Femur (tissue), 1 donor: ENCODE data around the gene HOXC12.

Source experiments
- DNase-seq: peaks from one replicate; pipeline ENCODE4 v3.0.0-alpha.2; 2017

HOXC12 gene

DNA sequence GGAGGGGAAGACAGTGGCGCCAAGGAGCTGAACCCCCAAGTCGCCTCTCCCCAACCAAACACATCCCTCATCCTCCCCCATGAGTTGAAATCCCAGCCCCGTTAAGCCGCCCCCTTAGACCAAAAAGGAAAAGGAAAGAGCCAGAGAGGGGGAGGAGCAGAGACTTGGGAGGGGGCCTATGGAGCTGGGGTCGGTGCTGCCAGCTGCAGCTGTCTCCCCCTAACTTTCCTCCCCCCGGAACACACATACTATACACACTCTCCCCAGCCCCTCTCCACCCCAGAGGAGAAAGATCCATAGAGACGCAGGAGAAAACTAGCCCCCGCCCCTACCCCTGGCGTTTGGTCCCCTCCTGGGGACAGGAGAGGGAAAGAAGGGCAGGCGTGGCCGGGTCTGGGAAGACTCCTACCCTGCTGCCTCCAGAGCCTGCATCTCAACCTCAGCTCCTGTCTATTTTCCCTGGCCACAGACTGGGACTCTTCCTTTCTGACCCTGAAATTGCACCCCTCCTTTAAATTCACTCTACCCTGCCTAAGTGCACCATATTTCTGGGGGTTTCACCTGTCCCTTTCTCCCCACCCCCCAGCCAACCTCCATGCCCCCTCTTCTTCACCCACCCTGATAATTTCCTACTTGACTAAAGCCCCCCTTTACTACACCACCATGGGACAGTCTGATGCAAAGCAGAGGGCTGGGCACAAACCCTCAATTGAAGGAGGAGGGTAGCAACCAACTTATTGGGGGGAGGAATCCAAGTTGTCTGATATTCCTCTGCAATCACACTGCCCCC lies 43.6 kb downstream of the HOXC12 start:
- peak; percentile 60 for DNase-seq

DNA sequence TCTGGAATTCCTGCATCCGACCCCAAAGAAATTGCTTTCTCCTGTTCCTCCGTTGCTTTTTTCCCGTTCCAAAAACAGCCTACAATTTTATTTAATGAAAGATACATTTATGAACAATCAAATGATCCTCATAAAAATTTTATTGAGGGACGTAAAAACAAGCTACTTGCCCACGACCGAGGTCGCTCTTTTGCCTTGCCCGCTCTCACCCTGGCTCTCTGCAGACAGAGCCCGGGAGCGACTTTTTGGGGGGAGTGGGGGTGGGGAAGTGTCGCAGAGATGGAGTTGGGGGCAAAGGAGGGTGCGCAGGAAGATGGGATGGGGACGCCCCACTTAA lies 44.2 kb downstream of the HOXC12 start:
- no peak for DNase-seq

GRCh38 chr12:53999559-54000115 lies 44.9 kb downstream of the HOXC12 start:
- peak; percentile 88 for DNase-seq

DNA sequence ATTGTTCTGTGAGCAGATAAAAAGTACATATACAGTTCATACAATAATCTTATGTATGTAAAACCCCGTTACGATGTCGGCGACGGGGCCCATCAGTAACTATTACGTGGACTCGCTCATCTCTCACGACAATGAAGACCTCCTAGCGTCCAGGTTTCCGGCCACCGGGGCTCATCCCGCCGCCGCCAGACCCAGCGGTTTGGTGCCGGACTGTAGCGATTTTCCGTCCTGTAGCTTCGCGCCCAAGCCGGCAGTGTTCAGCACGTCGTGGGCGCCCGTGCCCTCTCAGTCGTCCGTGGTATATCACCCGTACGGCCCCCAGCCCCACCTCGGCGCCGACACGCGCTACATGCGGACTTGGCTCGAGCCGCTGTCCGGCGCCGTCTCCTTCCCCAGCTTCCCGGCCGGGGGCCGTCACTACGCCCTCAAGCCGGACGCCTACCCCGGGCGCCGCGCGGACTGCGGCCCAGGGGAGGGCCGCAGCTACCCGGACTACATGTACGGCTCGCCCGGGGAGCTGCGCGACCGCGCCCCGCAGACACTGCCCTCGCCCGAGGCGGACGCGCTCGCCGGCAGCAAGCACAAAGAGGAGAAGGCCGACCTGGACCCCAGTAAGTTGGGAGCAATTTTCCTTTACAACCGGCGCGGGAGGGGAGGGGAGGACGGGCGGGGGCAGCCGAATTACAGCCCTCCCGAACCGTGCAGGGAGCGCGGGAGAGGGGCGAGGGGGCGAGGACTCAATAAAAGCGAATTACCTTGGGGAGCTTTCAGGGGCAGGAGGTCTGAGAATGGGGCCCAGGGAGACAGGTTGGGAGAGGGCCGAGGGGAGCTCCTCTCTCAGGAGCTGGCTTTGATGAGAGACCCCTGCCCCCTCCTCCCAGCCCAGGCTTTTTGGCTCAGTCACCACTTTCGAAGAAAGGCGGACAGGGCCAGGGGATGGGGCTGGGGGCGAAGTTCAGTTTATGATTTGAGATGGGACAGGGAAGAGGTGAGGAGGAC lies 45.7 kb downstream of the HOXC12 start, which contains the start of gene HOXC9:
Gene HOXC9 (plus strand): TSS at position 46 of the 999 bp plus-strand sequence. CDS start 28 bp downstream, at position 74.
- DNase-seq, result no peak

DNA sequence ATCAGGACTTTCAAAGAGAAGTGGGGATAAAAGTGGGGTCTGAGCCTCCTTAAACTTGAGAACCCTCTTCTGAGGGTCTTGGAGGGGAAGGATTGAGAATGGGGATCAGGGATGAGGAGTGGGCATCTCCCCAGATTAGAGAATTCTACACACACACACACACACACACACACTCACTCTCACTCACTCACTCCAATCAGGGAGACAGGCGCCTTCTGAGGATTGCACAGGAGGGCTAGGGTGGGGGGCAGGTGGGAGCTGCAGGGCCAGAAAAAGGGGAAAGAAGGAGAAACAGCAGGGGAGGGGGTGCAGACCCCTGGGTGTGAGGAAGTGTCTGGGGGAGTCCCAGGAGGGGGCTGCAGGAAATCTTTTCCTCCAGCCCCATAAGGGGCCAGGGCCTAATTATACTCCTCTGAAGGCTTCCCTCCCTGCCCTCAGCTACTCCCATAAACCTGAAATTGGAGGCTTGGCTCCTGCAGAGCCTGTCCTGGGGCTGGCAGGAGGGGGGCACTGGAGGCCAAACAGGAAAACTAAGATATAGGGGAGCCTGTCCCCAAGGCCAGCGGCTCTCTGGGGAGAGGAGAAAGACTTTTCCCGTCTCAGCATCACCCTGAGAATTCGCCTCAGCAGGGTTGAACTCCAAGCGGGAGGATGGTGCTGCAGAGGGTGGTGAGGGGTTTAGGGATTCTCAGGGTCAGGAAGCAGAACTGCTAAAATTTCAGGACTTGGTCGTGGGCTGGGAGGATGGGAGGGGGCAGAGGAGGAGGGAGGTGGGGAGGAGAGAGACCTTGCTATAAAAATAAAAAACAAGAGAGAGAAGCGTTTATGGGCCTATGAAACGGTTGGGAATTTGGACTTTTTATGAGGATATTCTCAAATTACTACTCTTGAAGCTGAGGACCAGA lies 46.8 kb downstream of the HOXC12 start:
- DNase-seq, result no peak

- DNase-seq, result no peak
Measured at GRCh38 chr12:54002278-54002914, 47.7 kb downstream of the HOXC12 start.

GRCh38 chr12:54002915-54003389 lies 48.2 kb downstream of the HOXC12 start:
- no peak for DNase-seq

GRCh38 chr12:54003625-54004024 lies 48.9 kb downstream of the HOXC12 start:
- no peak for DNase-seq

GRCh38 chr12:54004063-54004840 lies 49.5 kb downstream of the HOXC12 start:
- DNase-seq, result no peak

- peak; percentile 76 for DNase-seq
Measured at GRCh38 chr12:54004841-54005530, 50.3 kb downstream of the HOXC12 start.

DNA sequence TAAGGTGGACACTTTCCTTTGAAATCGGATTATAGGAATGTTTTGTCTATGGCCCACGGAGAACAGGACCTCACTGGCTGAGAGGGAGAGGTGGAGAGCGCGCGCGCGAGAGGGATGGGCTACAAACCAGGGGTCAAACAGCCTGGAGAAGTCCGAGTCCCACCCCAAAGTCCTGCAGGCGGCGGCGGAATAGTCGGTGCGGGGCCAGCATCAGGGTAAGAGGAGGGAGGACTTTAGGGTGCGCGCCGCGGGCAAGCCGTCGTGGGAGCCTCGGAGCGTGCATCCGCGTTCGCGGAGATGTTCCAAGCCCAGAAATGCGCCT lies 50.8 kb downstream of the HOXC12 start:
- DNase-seq, result no peak

- DNase-seq, result peak; percentile 93
Measured at GRCh38 chr12:54005853-54006558, 51.3 kb downstream of the HOXC12 start.

GRCh38 chr12:54006559-54007220 lies 52.0 kb downstream of the HOXC12 start:
- DNase-seq, result no peak

DNA sequence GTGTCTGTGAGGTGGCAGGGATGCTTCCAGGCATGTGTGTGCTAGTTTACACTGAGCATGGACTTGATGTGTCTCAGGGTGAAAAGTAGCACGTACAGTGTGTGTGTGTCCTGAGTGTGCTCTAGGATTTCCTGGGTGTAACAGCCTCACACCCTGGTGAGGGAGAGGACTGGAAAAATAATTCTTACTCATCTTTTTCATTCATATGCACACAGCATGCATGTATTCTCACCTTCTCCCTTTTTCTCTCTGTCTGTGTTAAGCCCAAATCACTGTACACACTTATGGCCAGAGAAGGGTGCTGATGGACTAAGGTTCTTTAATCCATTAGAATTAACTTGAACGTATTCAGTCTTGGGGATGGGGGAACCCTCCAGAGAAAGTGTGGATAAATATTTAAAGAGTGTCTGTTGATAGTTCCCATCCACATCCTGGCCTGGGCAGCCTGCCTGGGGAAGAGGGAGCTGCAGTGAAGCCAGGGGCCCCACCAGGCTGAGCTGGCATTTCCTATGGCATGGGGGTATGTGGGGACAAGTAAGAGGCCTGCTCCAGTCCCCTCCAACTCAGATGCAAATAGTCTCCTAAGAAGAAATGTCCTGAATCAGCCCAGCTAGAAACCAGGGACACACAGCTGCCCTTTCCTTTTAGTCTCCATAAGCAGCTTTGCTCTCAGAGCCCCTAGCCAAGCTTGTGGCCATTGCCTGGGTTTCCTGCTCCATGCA lies 53.0 kb downstream of the HOXC12 start:
- DNase-seq, result no peak

GRCh38 chr12:54008260-54008552 lies 53.5 kb downstream of the HOXC12 start:
- DNase-seq, result no peak
